Left cardiac atrium (tissue), 4 donors: ENCODE results near the gene EIF3I. TPM values are rescaled to one million over a fixed set of nuclear protein-coding genes. Genes with fewer than 3 reads are reported as not detected.
"Not testable (repeated sequence)": the region's sequence is repeated elsewhere in the genome, so short reads cannot be mapped to it uniquely, and the experiment has no call there.

Experiments used
- ATAC-seq, 2 donors: fragments of 200-7000 bp; cut with Tn5 transposase; one replicate each; pipeline ENCODE4 v1.9.1; 2020; ENCODE audit warnings: mild to moderate bottlenecking in 2 of 2, moderate library complexity in 2 of 2
- DNase-seq: peaks from one replicate; pipeline ENCODE4 v3.0.0-alpha.2; 2020
- intact Hi-C, 2 donors: fragments of 100-400 bp; cut with DNase I; formaldehyde crosslinking; loops; one replicate each; pipeline versions ENCODE4 v1.14.1 to v1.15.1; 2022 to 2023
- total RNA-seq, 2 donors: library from RNA; stranded (reverse); fragmentation: NEBNext Ultra II Directional; extraction: Animal tissue kit (Norgen Biotek cat#: 25700); gene quantifications; one replicate each; pipeline ENCODE4 v1.2.1, GENCODE V29; 2021
- donor health status: DM: no; HTN: yes; CAD: no.
- donor health status: DM: no; HTN: yes; CAD: no; lungs with severe emphysema.
- donor health status: DM: yes; HTN: yes; CAD: no.
- donor health status: Dilated cardiomyopathy.

Gene EIF3I
- total RNA-seq, 2 donors from 2014 or later: 95.1 to 110 TPM

GRCh38 chr1:32255072-32256071 lies 33.2 kb downstream of the EIF3I start:
- intact Hi-C loops: no loop called here
- DNase-seq (no peak), ATAC-seq (no peak)

GRCh38 chr1:32256473-32257226 lies 34.4 kb downstream of the EIF3I start:
- ATAC-seq (no peak), DNase-seq (no peak)
- intact Hi-C loops: no loop called here

GRCh38 chr1:32257227-32257508 lies 35.0 kb downstream of the EIF3I start:
- ATAC-seq (no peak), DNase-seq (no peak)
- intact Hi-C loops: no loop called here

- intact Hi-C loops, ATAC-seq, DNase-seq: not testable (repeated sequence)
Measured at GRCh38 chr1:32263236-32263593, 41.0 kb downstream of the EIF3I start.

GRCh38 chr1:32263744-32264143 lies 41.5 kb downstream of the EIF3I start:
- no peak for DNase-seq
- intact Hi-C loops: no loop called here
- no peak for ATAC-seq

GRCh38 chr1:32265846-32266245 lies 43.6 kb downstream of the EIF3I start:
- no peak for ATAC-seq
- intact Hi-C loops: no loop called here
- DNase-seq: no peak

- intact Hi-C loops: no loop called here
- ATAC-seq: no peak
- no peak for DNase-seq
Measured at GRCh38 chr1:32266921-32267591, 44.8 kb downstream of the EIF3I start.

GRCh38 chr1:32269744-32270143 lies 47.5 kb downstream of the EIF3I start:
- DNase-seq (no peak), ATAC-seq (no peak)
- intact Hi-C loops: no loop called here

- intact Hi-C loops: no loop called here
- ATAC-seq (no peak), DNase-seq (no peak)
Measured at GRCh38 chr1:32272557-32273390, 50.6 kb downstream of the EIF3I start.

GRCh38 chr1:32273391-32274208 lies 51.4 kb downstream of the EIF3I start:
- intact Hi-C loops: no loop called here
- ATAC-seq (peak; percentile 29 to 65), DNase-seq (no peak)

GRCh38 chr1:32274646-32275340 lies 52.6 kb downstream of the EIF3I start:
- no peak for ATAC-seq
- no peak for DNase-seq
- intact Hi-C loops: no loop called here

- no peak for DNase-seq
- peak in 1 of 2 donors; percentile 22 for ATAC-seq
- intact Hi-C loops: no loop called here
Measured at GRCh38 chr1:32275424-32275823, 53.2 kb downstream of the EIF3I start.

- no peak for ATAC-seq
- intact Hi-C loops: no loop called here
Measured at GRCh38 chr1:32276032-32276782, 54.0 kb downstream of the EIF3I start.

More at GRCh38 chr1:32276032-32276782, 54.0 kb downstream of the EIF3I start:
- no peak for DNase-seq
